GM19193 (cell line): ENCODE results near the gene PTGFR.

Experiments used
- POLR2A ChIP-seq: IDR thresholded peaks from 4 replicates; pipeline ENCODE4 v1.6.1; 2011; ENCODE audit not compliant: insufficient read depth, insufficient read length; ENCODE audit errors: extremely low read depth

PTGFR gene

DNA sequence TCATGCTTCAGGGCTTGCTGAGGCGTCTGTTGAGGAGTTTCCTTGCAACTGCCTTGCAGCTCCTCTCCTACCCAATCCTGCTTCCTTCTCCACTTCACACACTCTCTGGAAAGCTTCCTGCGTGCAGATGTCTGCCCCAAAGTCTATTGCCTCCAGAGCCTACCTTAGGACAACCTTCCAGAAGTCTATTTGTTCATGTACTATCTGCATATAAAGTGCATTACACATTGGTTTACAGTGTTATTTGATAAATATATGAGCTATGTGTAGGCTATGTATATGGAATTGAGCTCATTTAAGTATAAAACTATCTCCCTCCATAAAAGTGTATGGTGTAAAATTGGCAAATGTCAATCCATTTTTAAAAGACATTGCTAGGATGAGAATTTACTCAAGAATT lies 9.8 kb downstream of the PTGFR start:
- TF ChIP-seq POLR2A, result no peak

DNA sequence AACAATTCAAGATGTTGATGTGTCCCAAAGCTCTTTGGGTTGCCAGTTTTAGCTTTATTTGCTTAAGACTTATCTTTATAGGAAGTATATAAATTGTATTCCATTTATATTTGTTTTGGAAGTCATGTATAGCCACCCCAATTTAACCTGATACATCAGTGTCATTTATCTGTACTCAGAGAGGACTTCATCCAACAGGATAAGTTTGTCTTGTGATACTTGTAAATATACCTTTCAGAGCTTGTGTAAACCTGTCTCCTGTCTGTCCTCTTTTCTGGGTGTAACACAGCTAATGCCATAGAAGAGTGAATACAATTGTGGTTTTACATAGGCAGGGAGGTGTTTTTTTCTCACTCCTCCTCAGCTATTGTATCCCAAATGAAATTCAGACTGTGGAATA lies 10.4 kb downstream of the PTGFR start:
- TF ChIP-seq POLR2A, result no peak

DNA sequence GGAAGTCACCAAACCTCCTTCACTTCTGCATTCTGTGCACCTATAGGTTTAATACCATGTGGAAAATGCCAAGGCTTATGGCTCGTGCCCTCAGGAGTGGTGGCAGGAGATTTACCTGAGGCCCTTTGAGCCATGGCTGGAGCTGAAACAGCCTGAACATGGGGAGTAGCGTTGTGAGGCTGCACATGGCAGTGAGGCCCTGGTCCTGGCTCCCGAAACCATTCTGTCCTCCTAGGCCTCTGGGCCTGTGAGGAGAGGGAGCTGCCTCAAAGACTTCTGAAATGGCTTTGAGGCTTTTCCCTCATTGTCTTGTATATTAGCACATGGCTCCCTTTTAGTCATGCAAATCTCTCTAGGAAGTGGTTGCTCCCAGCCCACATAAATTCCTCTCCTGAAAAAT lies 20.6 kb downstream of the PTGFR start:
- TF ChIP-seq POLR2A, result no peak

DNA sequence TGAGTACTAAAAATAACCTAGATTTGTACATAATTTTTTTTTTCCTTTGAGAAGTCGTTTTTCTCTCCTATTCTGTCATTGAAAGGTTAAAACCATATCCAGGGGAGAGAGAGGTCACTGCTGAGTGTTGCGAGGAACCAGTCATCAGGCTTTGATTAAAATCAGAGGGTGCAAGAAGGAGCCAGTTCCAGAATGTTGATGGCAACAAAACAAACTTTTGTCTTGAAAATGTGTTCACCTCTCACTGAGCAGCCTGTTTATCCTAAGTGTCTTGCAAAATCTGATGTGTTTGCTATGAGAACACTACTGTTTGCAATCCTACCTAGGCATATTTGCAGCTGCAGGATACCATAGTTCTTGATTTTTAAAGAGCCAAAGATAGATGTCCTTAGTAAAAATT lies 25.9 kb downstream of the PTGFR start:
- no peak for TF ChIP-seq POLR2A

DNA sequence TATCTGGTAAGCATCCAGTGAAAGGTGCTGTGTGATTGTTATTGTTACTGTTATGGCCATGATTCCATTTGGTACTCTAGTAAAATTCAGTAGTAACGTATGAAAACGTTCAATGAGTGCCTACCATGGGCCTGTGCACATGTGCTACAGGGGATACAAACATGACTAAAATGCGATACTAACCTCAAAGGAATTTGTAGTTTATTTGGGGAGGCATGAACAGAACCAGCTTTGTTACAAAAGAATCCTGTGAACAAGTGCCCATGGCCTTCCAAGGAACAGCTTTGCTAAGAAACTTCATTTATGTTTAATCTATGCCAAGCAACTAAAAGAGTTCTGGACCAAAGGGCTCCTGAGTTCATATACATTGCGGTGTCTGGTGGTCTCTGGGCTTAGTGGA lies 28.7 kb downstream of the PTGFR start:
- TF ChIP-seq POLR2A, result no peak

DNA sequence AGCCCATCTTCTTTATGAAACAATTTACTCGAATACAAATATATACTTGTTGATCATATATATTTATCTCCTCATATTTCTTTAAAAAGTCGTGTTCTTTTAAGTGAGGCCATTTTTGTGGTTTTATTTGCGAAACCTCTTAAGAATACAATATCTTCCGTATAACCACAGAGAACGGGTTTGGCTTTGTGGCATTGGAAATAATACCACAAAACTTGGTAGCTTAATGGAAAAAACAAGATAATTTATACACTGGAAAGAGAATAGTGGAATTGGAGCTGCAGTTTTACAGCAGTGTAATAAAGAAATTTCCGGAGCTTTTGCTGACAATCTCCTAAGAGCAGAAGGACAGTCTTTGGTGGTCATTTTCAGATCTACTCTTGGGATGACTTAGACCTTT lies 29.4 kb downstream of the PTGFR start:
- no peak for TF ChIP-seq POLR2A

DNA sequence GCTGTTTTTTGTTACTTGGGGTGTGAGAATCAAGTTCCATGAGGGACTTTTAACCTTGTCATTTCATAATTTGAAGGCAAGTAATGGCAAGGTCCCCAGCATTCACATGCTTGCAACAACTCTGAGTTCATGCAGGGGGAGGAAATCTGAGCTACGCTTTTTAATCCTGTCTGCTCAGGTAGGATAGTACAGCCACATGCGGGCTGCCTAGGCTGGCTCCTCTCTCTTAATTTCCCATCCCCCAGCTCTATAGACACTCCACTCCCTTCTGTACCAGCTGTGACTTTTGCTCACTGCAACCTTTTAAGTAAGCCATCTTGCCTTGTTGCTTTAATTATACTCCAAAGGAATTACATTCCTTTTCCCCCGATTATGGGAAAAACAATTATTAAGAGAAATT lies 30.1 kb downstream of the PTGFR start:
- TF ChIP-seq POLR2A, result no peak

DNA sequence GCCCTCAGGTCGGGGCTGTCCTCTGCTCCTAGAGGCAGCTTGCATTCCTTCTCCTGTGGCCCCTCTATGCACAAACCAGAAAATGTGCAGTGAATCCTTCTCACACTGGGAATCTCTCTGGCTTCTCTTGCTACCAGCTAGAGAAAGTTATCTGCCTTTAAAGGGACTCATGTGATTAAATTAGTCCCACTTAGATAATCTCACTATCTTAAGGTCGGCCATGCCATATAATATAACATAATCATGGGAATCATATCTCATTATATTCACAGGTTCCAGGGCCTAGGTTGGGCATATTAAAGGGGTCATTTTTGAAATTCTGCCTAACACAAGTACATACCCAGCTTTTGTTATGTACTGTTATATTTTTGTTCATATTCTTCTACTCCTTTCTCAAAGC lies 31.4 kb downstream of the PTGFR start:
- no peak for TF ChIP-seq POLR2A

DNA sequence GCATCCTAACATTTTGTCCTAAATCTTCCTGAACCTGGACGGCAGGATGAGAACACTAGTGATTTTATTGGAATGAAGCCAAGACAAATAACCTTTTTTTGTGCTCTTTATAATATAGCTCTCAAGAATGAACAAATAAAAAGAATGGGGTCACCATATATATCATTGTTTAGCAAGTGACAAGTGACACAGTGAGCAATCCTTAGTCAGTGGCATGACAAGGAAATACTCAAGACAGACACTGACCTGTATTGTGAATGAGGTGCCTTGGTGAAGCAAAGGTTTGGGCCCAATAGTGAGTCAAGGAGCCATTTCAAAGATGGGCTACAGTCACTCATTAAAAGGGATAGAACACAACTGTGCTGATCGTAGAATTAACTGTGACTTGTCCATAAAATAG lies 35.7 kb downstream of the PTGFR start:
- no peak for TF ChIP-seq POLR2A

DNA sequence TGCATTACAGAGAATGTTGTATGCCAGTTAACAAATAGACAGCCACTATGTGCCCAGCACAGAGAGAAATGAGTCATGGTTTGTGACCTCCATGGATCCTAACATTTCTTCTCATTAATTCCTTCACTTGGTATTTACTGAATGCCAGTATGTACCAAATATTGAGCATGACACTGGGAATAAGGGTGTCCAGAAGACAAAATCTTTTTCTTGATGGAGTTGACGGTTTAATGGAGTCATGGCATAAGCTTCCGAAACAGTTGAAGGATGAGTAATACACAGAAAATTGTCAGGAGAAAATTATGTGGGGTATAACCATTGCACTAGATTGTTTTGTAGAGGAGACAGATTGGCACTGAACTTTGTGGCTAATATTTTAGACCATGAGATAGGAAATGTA lies 36.9 kb downstream of the PTGFR start:
- no peak for TF ChIP-seq POLR2A

DNA sequence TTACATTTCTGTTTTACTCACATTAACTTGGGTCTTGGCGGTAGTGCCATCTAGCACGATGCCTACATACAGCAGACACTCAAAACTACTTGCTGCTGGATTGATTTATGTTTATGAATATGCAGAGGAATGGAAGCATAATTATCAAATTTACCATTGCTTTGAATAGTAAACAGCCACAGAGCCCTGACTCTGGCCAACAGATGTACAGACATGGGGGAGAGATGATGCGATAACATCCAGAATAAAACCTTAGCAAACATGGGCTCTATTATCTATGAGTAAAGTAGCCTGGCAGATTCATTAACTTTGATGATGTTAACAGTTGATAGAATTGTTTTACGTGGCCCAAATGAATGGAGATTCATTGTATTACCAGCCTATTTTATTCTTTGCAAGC lies 42.8 kb downstream of the PTGFR start:
- no peak for TF ChIP-seq POLR2A

DNA sequence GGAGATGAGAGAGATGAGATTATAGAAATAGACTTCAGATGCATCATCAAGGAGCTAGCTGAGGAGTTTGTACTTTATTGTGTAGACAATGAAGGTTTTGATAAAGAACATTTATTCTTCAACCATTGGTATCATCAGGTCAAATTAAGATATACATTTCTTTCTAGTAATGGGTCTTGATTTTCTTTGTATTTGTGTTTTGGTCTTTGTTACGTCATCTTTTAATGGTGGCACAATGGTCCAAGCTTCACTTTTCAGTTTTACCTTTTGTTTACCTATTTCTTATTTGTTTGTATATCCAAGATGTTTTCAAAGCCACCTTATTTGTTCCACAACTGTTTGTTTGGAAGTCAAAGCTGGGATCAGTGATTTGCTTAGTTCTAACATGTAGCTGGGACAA lies 44.5 kb downstream of the PTGFR start:
- no peak for TF ChIP-seq POLR2A

DNA sequence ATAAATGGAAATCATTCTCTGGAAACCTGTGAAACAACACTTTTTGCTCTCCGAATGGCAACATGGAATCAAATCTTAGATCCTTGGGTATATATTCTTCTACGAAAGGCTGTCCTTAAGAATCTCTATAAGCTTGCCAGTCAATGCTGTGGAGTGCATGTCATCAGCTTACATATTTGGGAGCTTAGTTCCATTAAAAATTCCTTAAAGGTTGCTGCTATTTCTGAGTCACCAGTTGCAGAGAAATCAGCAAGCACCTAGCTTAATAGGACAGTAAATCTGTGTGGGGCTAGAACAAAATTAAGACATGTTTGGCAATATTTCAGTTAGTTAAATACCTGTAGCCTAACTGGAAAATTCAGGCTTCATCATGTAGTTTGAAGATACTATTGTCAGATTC lies 45.7 kb downstream of the PTGFR start:
- no peak for TF ChIP-seq POLR2A

DNA sequence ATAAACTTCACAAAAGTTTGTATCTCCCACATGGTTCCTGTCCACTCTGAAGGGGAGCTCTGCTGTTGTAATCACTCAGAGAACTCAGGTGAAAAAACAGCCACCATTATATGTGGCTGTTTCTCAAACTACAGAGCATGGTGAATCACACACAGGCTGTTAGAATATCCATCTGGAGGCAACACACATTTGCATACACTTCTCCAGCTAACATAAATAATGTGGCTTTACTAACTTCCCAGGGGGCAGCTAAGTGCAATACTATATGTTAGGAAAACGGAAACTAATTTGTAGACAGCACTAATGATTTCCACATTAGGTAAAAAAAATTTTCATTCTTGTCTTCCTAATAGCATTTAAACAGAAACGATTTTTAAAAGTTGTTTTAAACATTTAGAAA lies 49.3 kb downstream of the PTGFR start:
- no peak for TF ChIP-seq POLR2A

DNA sequence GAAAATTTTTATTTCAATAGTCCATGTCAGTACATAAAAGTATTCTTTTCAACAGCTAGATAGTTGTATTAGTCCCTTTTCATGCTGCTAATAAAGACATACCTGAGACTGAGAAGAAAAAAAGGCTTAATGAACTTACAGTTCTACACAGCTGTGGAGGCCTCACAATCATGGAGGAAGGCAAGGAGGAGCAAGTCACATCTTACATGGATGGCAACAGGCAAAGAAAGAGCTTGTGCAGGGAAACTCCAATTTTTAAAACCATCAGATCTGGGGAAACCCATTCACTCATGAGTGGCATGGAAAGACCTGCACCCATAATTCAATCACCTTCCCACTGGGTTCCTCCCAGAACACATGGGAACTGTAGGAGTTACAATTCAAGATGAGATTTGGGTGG lies 50.7 kb downstream of the PTGFR start:
- no peak for TF ChIP-seq POLR2A

DNA sequence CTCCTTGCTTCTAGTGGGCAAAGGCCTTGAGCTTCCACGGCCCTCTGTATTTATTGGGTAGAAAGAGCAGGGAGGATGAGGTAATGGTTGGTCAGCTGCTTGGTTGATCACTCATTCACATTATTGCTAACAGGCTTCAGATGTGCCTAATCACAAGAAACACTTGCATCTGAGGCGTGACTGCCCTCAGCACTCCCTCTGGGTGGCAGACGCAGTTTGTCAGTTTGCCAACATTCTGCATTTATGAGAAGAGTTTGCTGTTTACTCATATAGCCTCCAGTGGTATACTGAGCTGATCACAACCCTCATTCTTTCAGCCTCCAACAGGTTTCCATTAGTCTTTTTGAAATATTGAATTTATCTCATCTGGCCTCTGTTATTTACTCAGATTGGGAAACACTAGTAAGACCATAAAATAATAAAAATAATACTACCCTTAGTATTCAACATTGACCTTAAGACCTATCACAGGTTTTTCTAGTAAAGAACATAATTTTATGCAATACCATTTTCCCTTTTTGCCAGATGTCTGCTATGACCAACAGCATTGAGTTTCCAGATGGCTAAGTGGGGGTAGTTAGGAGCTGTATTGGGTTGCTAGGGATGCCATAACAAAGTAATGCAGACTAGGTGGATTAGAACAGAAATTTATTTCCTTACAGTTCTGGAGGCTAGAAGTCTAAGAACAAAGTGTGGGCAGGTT lies 53.3 kb downstream of the PTGFR start:
- no peak for TF ChIP-seq POLR2A

DNA sequence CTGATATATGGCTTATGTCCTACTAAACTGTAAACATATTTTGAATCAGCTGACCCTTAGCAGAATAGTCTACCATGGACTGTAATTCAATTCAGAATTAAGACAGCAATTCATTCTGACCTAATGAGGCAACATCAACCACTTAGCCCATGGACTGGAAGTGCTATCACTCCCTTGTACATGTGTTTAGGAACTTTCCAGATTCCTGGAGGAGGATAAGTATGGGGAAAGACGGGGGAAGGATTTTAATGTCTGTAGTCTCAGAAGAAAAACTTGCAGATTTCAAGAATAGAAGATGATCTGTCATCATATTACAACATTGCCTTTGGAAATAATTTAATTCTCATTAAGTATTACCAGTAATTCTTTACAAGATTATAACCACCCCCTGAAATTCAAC lies 56.3 kb downstream of the PTGFR start:
- no peak for TF ChIP-seq POLR2A
